H1 (cell line): ENCODE measurements around the gene AMN. TPM values are rescaled to one million over a fixed set of nuclear protein-coding genes. Genes with fewer than 3 reads are reported as not detected.

ENCODE experiments used
- CTCF ChIA-PET: fragments of 300-600 bp; sonication (Branson Sonifier 250); formaldehyde crosslinking; loops from one replicate; lab custom pipeline; 2021; ENCODE audit not compliant: partially characterized antibody; lab: Charles Lee
- POLR2A ChIA-PET: fragments of 300-600 bp; sonication (Branson Sonifier 250); formaldehyde crosslinking; loops from one replicate; lab custom pipeline; 2021; ENCODE audit warnings: inconsistent platforms; ENCODE audit not compliant: partially characterized antibody; lab: Charles Lee
- DNase-seq, 2 experiments: peaks; one replicate each; pipeline versions ENCODE4 v3.0.0 to v3.0.0-alpha.2; 2010 to 2022; ENCODE audit warnings: low spot score in 2 of 2, low read depth in 1 of 2, mixed read lengths in 1 of 2
- FAIRE-seq: peaks from 2 replicates; lab custom pipeline; 2011; peaks lifted over from hg19 to GRCh38; lab: Jason Lieb, UNC
- H2AFZ ChIP-seq: 2 replicates; pipeline ENCODE4 v1.8.1; 2012; ENCODE audit warnings: low read length, inconsistent platforms
- H2AK5ac ChIP-seq: 2 replicates; pipeline ENCODE4 v1.6.1; 2013; ENCODE audit warnings: low read depth, low read length
- H2BK120ac ChIP-seq: replicated peaks from 2 replicates; pipeline ENCODE3; 2013; ENCODE audit warnings: low read depth, low read length, inconsistent platforms
- H2BK12ac ChIP-seq: 2 replicates; pipeline ENCODE4 v1.6.1; 2013; ENCODE audit warnings: low read depth, low read length
- H2BK15ac ChIP-seq: 2 replicates; pipeline ENCODE4 v1.6.1; 2013; ENCODE audit warnings: low read length
- H2BK20ac ChIP-seq: 2 replicates; pipeline ENCODE4 v1.6.1; 2013; ENCODE audit warnings: low read length
- H2BK5ac ChIP-seq: 2 replicates; pipeline ENCODE4 v1.6.1; 2013; ENCODE audit warnings: low read depth, low read length
- H3K14ac ChIP-seq: 2 replicates; pipeline ENCODE4 v1.6.1; 2013; ENCODE audit warnings: inconsistent platforms; ENCODE audit not compliant: insufficient read length
- H3K18ac ChIP-seq: 2 replicates; pipeline ENCODE4 v1.6.1; 2013; ENCODE audit warnings: low read length; ENCODE audit errors: extremely low read depth
- H3K23ac ChIP-seq: 2 replicates; pipeline ENCODE4 v1.6.1; 2013; ENCODE audit warnings: inconsistent platforms; ENCODE audit not compliant: insufficient read length
- H3K23me2 ChIP-seq: 2 replicates; pipeline ENCODE4 v1.6.1; 2013; ENCODE audit warnings: low read depth, low read length
- H3K27ac ChIP-seq: 2 replicates; pipeline ENCODE4 v1.6.1; 2011; ENCODE audit warnings: low read depth, low read length, inconsistent platforms
- H3K27me3 ChIP-seq, 4 experiments: replicated peaks in 1 of 4; 1 replicate in 1 of 4; 2 replicates in 3 of 4; pipeline versions ENCODE4 v1.6.1 to v1.8.1; 2011 to 2013; ENCODE audit warnings: low read length in 3 of 4, mild to moderate bottlenecking in 3 of 4, inconsistent platforms in 2 of 4, mixed read lengths in 2 of 4, moderate library complexity in 1 of 4; ENCODE audit not compliant: control insufficient read depth in 3 of 4, insufficient read depth in 3 of 4; ENCODE audit errors: extremely low read depth in 1 of 4
- H3K36me3 ChIP-seq, 4 experiments: 2 replicates each; pipeline versions ENCODE4 v1.6.1 to v1.8.1; 2011 to 2013; ENCODE audit warnings: mild to moderate bottlenecking in 4 of 4, low read length in 3 of 4, moderate library complexity in 2 of 4, control low read depth in 1 of 4, inconsistent platforms in 1 of 4; ENCODE audit not compliant: insufficient read depth in 4 of 4, control insufficient read depth in 2 of 4
- H3K4ac ChIP-seq: replicated peaks from 2 replicates; pipeline ENCODE3; 2013; ENCODE audit warnings: low read length, low read depth, mixed read lengths, inconsistent platforms; ENCODE audit not compliant: insufficient read length
- H3K4me1 ChIP-seq, 4 experiments: replicated peaks in 1 of 4; 1 replicate in 1 of 4; 2 replicates in 3 of 4; pipeline versions ENCODE4 v1.6.1 to v1.8.1; 2011 to 2013; ENCODE audit warnings: low read length in 3 of 4, inconsistent platforms in 2 of 4, mixed read lengths in 1 of 4; ENCODE audit not compliant: insufficient read depth in 4 of 4, control insufficient read depth in 3 of 4
- H3K4me2 ChIP-seq, 2 experiments: 2 replicates each; pipeline versions ENCODE4 v1.6.1 to v1.8.1; 2011 to 2013; ENCODE audit warnings: low read depth in 2 of 2, low read length in 2 of 2, control low read depth in 1 of 2, inconsistent platforms in 1 of 2, mild to moderate bottlenecking in 1 of 2; ENCODE audit not compliant: insufficient read depth in 1 of 2
- H3K4me3 ChIP-seq, 4 experiments: fragments of 200-600, 300-600 bp in 1 of 4; sonication (generic), shearing (Covaris generic), sonication (Bioruptor Twin) in 1 of 4; 2 replicates each; pipeline versions ENCODE4 v1.5.1 to v1.8.1; 2011 to 2016; ENCODE audit warnings: low read length in 4 of 4, low read depth in 3 of 4, control low read depth in 2 of 4, inconsistent platforms in 2 of 4, mild to moderate bottlenecking in 2 of 4, mixed read lengths in 1 of 4, moderate library complexity in 1 of 4; ENCODE audit not compliant: insufficient read depth in 2 of 4; ENCODE audit errors: extremely low read depth in 1 of 4
- H3K56ac ChIP-seq: replicated peaks from 2 replicates; pipeline ENCODE3; 2013; ENCODE audit warnings: low read depth, mild to moderate bottlenecking, mixed read lengths, low read length, inconsistent platforms; ENCODE audit not compliant: insufficient read length
- H3K79me1 ChIP-seq: 2 replicates; pipeline ENCODE4 v1.6.1; 2013; ENCODE audit warnings: low read depth, low read length, control low read depth
- H3K79me2 ChIP-seq, 2 experiments: 2 replicates each; pipeline versions ENCODE4 v1.6.1 to v1.8.1; 2012 to 2013; ENCODE audit warnings: low read length in 2 of 2, mild to moderate bottlenecking in 2 of 2, inconsistent platforms in 1 of 2; ENCODE audit not compliant: insufficient read depth in 2 of 2, control insufficient read depth in 1 of 2
- H3K9ac ChIP-seq, 4 experiments: replicated peaks in 1 of 4; 1 replicate in 1 of 4; 2 replicates in 3 of 4; pipeline versions ENCODE4 v1.6.1 to v1.8.1; 2011 to 2013; ENCODE audit warnings: low read depth in 3 of 4, low read length in 3 of 4, control low read depth in 2 of 4, mild to moderate bottlenecking in 2 of 4, moderate library complexity in 2 of 4, inconsistent platforms in 1 of 4; ENCODE audit errors: extremely low read depth in 1 of 4
- H3K9me3 ChIP-seq, 2 experiments: 2 replicates each; pipeline versions ENCODE4 v1.6.1 to v1.8.1; 2012 to 2013; ENCODE audit warnings: mild to moderate bottlenecking in 2 of 2, moderate library complexity in 2 of 2, control low read depth in 1 of 2, inconsistent platforms in 1 of 2, low read depth in 1 of 2, low read length in 1 of 2, mixed read lengths in 1 of 2; ENCODE audit not compliant: insufficient read depth in 2 of 2
- H4K20me1 ChIP-seq, 2 experiments: replicated peaks in 1 of 2; 2 replicates each; pipeline versions ENCODE3 to v1.8.1; 2011 to 2013; ENCODE audit warnings: inconsistent platforms in 2 of 2, low read length in 2 of 2, mild to moderate bottlenecking in 1 of 2; ENCODE audit not compliant: insufficient read depth in 2 of 2, control insufficient read depth in 1 of 2
- H4K5ac ChIP-seq: 2 replicates; pipeline ENCODE4 v1.6.1; 2013; ENCODE audit warnings: low read length, low read depth, mixed read lengths, inconsistent platforms; ENCODE audit not compliant: insufficient read length
- H4K8ac ChIP-seq: 2 replicates; pipeline ENCODE4 v1.8.0; 2013; ENCODE audit warnings: mild to moderate bottlenecking, moderate library complexity, low read length, inconsistent platforms; ENCODE audit not compliant: insufficient read depth; ENCODE audit errors: extremely low read depth
- H4K91ac ChIP-seq: replicated peaks from 2 replicates; pipeline ENCODE3; 2013; ENCODE audit warnings: low read length, mixed read lengths, inconsistent platforms; ENCODE audit not compliant: insufficient read length
- BRCA1 ChIP-seq: IDR thresholded peaks from 2 replicates; pipeline ENCODE4 v1.6.1; 2012; ENCODE audit warnings: low read depth, low read length, improper control_type of control experiment
- RAD21 ChIP-seq, 2 experiments: IDR thresholded peaks in 1 of 2; conservative IDR thresholded peaks in 1 of 2; 2 replicates each; pipeline ENCODE4 v1.6.1; 2011; ENCODE audit warnings: low read depth in 2 of 2, low read length in 2 of 2, improper control_type of control experiment in 1 of 2, inconsistent platforms in 1 of 2, mild to moderate bottlenecking in 1 of 2, moderate library complexity in 1 of 2
- WGBS, 2 experiments: shearing (Covaris generic) in 1 of 2; methylation state at CpG; one replicate each; pipeline versions ENCODE4 v1.1.6 to v1.1.7; 2013 to 2015; ENCODE audit warnings: low lambda C conversion rate in 2 of 2, mixed read lengths in 2 of 2, inconsistent platforms in 1 of 2, low coverage in 1 of 2, missing lambda C conversion rate in 1 of 2; ENCODE audit not compliant: insufficient replicate concordance in 2 of 2, insufficient coverage in 1 of 2, insufficient read length in 1 of 2; ENCODE audit errors: extremely low coverage in 1 of 2, missing lambda C conversion rate in 1 of 2; 5-methylcytosine and 5-hydroxymethylcytosine counted together
- polyA plus RNA-seq, 7 experiments: library from polyadenylated mRNA; depleted of rRNA in 3 of 7; stranded (reverse) in 5 of 7; unstranded in 2 of 7; fragments of >200 nt in 5 of 7; fragments of 200-250 nt in 2 of 7; gene quantifications; 1 replicate in 5 of 7; 2 replicates in 1 of 7; 4 replicates in 1 of 7; pipeline versions ENCODE4 v1.2.1 to v1.2.3, GENCODE V29; 2011 to 2013; ENCODE audit warnings: missing spikeins in 2 of 7, mixed read lengths in 2 of 7
- total RNA-seq: library from RNA; stranded (reverse); fragmentation: NEBNext Ultra II Directional; extraction: Animal tissue kit (Norgen Biotek cat#: 25700); gene quantifications from 2 replicates; pipeline ENCODE4 v1.2.1, GENCODE V29; 2021
- TF ChIP-seq, protein P1 (sequence below), 3 experiments: IDR thresholded peaks; 1 replicate in 2 of 3; 2 replicates in 1 of 3; pipeline versions ENCODE4 v1.5.1 to v1.6.1; 2011; ENCODE audit warnings: low read length in 3 of 3, mild to moderate bottlenecking in 3 of 3, inconsistent platforms in 2 of 3, low read depth in 1 of 3, moderate library complexity in 1 of 3; ENCODE audit not compliant: insufficient read depth in 1 of 3; ENCODE audit errors: control extremely low read depth in 1 of 3

Gene AMN
- total and polyA plus RNA-seq, 2 of the 8 experiments (the other 6 are each of a cell fraction or from before 2014, with no cell fraction given): 0.77 to 1.5 TPM

GRCh38 chr14:102924632-102925588 is 2.4 kb downstream of the AMN start:
- no peak for DNase-seq
- WGBS, 2 experiments: 86% methylated on average over 22 of the region's 25 CpGs; no CpG with 5 or more reads in 1 of the 2 experiments
- Histone ChIP-seq H4K91ac (no peak overlapping the region), H3K9me3 (no peaks in the 10 kb centered on the region; a peak in 1 of 4 replicates), H3K9ac (no peak overlapping the region), H2BK120ac (no peak overlapping the region), H2BK5ac (no peak overlapping the region), H3K23ac (no peak overlapping the region), H4K20me1 (peaks cover 0 to 20% of the 10 kb centered on the region in 2 experiments), H2AK5ac (no peak overlapping the region), H3K4me2 (no peak overlapping the region; a peak in 1 of 4 replicates), H3K79me2 (no peaks in the 10 kb centered on the region), H3K4ac (peak overlapping the region; percentile 53), H2BK12ac (no peak overlapping the region; the same call in 1 of the 2 replicates), H2BK20ac (no peak overlapping the region), H3K27me3 (peaks cover 37 to 82% (median 68%) of the 10 kb centered on the region in 4 experiments; a peak in 6 of 7 replicates), H3K36me3 (peaks cover 0 to 6% (median 0%) of the 10 kb centered on the region in 4 experiments; a peak in 1 of 8 replicates), H4K5ac (no peak overlapping the region), H3K79me1 (no peaks in the 10 kb centered on the region), H3K23me2 (peaks cover 48% of the 10 kb centered on the region; the same call in 1 of the 2 replicates), H4K8ac (peak overlapping the region; percentile 6; the same call in 1 of the 2 replicates), H3K56ac (no peak overlapping the region), H2AFZ (no peak overlapping the region), H3K14ac (no peak overlapping the region), H3K27ac (no peak overlapping the region), H3K18ac (no peak overlapping the region), H2BK15ac (no peak overlapping the region), H3K4me3 (no peak overlapping the region), H3K4me1 (peaks cover 5 to 35% (median 19%) of the 10 kb centered on the region in 4 experiments)
- POLR2A ChIA-PET: interaction anchor here (0.6 to 1.0 kb wide), 5 partner anchors 12 to 784 kb away, joined by 3 read pairs; no protein-coding TSS in a partner anchor
- no peak for FAIRE-seq
- CTCF ChIA-PET: interaction anchor here (0.6 to 2.7 kb wide), 16 partner anchors 9 to 231 kb away, joined by 3 to 17 read pairs (median 4); no protein-coding TSS in a partner anchor
- TF ChIP-seq BRCA1: no peak
- TF ChIP-seq, protein P1, sequence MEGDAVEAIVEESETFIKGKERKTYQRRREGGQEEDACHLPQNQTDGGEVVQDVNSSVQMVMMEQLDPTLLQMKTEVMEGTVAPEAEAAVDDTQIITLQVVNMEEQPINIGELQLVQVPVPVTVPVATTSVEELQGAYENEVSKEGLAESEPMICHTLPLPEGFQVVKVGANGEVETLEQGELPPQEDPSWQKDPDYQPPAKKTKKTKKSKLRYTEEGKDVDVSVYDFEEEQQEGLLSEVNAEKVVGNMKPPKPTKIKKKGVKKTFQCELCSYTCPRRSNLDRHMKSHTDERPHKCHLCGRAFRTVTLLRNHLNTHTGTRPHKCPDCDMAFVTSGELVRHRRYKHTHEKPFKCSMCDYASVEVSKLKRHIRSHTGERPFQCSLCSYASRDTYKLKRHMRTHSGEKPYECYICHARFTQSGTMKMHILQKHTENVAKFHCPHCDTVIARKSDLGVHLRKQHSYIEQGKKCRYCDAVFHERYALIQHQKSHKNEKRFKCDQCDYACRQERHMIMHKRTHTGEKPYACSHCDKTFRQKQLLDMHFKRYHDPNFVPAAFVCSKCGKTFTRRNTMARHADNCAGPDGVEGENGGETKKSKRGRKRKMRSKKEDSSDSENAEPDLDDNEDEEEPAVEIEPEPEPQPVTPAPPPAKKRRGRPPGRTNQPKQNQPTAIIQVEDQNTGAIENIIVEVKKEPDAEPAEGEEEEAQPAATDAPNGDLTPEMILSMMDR (IDR thresholded peaks at IDR 0.05; ENCODE audit: control extremely low read depth in 1 of 3, insufficient read depth in 1 of 3, low read depth in 1 of 3, low read length in 3 of 3): peak in 1 of 3 experiments; percentile 34; a peak in 2 of 4 replicates
- TF ChIP-seq RAD21 (IDR thresholded peaks at IDR 0.05 in 1 of 2, conservative IDR thresholded peaks at IDR 0.05 in 1 of 2; ENCODE audit: low read depth in 2 of 2, low read length in 2 of 2): peak; percentile 29 to 49; a peak in 3 of 4 replicates
